ENCODE results near the gene COPG1.

COPG1 gene

GRCh38 chr3:129325383-129325782, 76.0 kb downstream of the COPG1 start:
- Histone ChIP-seq H3K9me3 (ENCODE audit: control insufficient read depth, insufficient read depth, low read length) (no peaks in the 10 kb centered on the region), H3K9ac (ENCODE audit: low read depth, low read length) (no peak overlapping the region), H3K4me3 (ENCODE audit: low read depth, low read length) (no peak overlapping the region), H3K36me3 (ENCODE audit: control insufficient read depth, insufficient read depth, low read length) (peaks cover 21% of the 10 kb centered on the region), H3K4me1 (ENCODE audit: control insufficient read depth, insufficient read depth, low read length) (no peaks in the 10 kb centered on the region), H3K27ac (ENCODE audit: low read depth, low read length) (no peak overlapping the region), H3K27me3 (ENCODE audit: control insufficient read depth, insufficient read depth, low read length) (no peaks in the 10 kb centered on the region)

- Histone ChIP-seq H3K9me3 (ENCODE audit: control insufficient read depth, insufficient read depth, low read length) (no peaks in the 10 kb centered on the region), H3K9ac (ENCODE audit: low read depth, low read length) (no peak overlapping the region)
These were observed 76.7 kb downstream of the COPG1 start for GRCh38 chr3:129326138-129326537.

GRCh38 chr3:129326595-129326994, 77.2 kb downstream of the COPG1 start:
- Histone ChIP-seq H3K27me3 (ENCODE audit: control insufficient read depth, insufficient read depth, low read length) (no peaks in the 10 kb centered on the region), H3K9ac (ENCODE audit: low read depth, low read length) (no peak overlapping the region), H3K4me3 (ENCODE audit: low read depth, low read length) (no peak overlapping the region), H3K4me1 (ENCODE audit: control insufficient read depth, insufficient read depth, low read length) (no peaks in the 10 kb centered on the region), H3K27ac (ENCODE audit: low read depth, low read length) (no peak overlapping the region), H3K9me3 (ENCODE audit: control insufficient read depth, insufficient read depth, low read length) (no peaks in the 10 kb centered on the region), H3K36me3 (ENCODE audit: control insufficient read depth, insufficient read depth, low read length) (peaks cover 10% of the 10 kb centered on the region; the same call in 1 of the 2 replicates)

More at GRCh38 chr3:129326138-129326537, 76.7 kb downstream of the COPG1 start:
- Histone ChIP-seq H3K27me3 (ENCODE audit: control insufficient read depth, insufficient read depth, low read length) (no peaks in the 10 kb centered on the region), H3K36me3 (ENCODE audit: control insufficient read depth, insufficient read depth, low read length) (peaks cover 14% of the 10 kb centered on the region; the same call in 1 of the 2 replicates), H3K4me1 (ENCODE audit: control insufficient read depth, insufficient read depth, low read length) (no peaks in the 10 kb centered on the region), H3K27ac (ENCODE audit: low read depth, low read length) (no peak overlapping the region), H3K4me3 (ENCODE audit: low read depth, low read length) (no peak overlapping the region)
